ENCODE data around the gene STAU1.
"Not testable (repeated sequence)": the region's sequence is repeated elsewhere in the genome, so short reads cannot be mapped to it uniquely, and the experiment has no call there.

STAU1 gene

GRCh38 chr20:49203011-49203410 is 14.9 kb upstream of the STAU1 start:
- DNase-seq (ENCODE audit: low read depth): no peak

DNA sequence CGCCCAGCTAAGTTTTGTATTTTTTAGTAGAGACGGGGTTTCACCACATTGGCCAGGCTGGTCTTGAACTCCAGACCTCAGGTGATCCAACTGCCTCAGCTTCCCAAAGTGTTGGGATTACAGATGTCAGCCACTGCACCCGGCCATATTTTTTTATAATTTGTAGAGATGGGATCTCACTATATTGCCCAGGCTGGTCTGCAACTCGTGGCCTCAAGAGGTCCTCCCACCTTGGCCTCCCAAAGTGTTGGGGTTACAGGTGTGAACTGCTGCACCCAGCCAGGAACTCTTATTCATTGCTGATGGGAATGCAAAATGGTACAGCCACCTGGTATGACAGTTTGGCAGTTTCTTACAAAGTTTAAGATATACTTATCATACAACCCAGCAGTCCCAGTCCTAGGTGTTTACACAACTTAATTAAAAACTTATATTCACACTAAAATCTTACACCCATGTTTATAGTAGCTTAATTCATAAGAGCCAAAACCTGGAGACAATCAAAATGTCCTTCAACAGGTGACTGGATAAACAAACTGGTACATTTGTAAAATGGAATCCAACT is 11.7 kb upstream of the STAU1 start:
- DNase-seq (ENCODE audit: low read depth): no peak

DNA sequence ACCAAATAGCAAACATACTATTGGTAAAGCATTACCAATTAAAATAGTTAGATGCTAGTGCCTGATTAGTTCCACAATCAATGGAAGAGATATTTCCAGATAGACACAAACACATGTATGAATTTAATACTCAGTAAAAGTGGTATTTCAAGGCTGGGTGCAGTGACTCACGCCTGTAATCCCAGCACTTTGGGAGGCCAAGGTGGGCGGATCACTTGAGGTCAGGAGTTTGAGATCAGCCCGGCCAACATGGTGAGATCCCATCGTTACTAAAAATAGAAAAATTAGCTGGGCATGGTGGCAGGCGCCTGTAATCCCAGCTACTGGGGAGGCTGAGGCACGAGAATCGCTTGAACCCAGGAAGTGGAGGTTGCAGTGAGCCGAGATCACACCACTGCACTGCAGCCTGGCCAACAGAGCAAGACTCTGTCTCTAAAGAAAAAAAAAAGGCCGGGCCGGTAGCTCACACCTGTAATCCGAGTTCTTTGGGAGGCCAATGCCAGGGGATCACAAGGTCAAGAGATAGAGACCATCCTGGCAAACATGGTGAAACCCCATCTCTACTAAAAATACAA is 4.9 kb upstream of the STAU1 start:
- not testable (repeated sequence) for DNase-seq (ENCODE audit: low read depth)

DNA sequence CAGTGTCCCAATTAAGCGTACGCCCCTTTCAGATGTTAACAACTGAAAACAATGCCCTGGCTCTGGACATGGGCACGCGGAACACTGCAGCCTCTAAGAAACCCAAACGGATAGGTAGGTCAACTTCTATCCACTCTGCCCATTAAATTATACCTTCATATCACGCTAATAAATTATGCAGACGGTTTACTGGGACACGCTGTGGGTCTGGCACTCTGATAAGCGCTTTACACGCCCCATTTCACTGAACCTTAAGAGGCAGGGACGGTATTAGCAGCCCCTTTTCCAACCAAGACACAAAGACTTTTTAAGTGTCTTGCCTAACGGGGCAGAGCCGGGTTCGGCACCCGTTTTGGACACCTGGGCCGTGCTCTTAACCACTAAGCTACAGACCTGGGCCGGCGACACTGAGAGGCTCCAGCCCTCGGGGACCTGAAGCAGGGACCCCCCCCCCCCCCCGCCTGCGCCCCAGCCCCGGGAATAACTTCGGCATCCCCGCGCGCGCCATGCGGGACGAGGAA is 744 bp downstream of the STAU1 start:
- no peak for DNase-seq (ENCODE audit: low read depth)

DNA sequence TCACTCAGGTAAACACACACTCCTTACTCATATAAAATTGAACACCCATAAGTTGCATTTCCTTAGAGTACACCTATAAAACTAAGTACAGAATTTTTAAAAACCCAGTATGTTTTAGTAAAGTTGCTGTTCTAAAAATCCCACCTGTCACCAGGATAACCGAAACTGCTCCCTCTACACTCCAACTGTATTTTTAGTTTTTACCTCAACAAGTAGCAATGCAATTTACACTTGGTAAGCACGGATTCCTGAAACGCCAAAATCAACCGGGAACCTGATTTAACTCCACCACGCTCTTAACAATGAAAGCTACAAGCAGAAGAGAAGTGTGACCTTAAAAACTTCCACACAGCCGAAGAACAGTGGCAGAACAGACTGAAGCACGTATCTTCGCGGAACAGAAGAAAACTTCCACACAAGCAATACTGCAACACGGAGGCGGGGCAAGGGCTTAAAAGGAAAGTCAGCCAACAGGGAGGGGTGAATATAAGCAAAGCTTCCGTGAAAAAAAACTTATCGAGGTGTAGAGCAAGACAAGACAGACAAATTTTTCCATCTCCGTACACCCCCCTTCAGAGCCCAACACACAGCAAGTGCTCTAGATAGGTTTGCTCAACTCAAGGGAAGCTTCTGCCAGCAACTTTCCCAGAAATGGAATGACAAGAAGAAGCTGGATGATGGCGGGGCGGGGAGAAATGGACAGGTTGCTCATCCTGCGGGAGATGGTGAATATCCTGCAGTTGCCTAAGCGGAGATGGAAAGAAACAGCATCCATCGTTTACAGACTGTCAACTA is 1.4 kb downstream of the STAU1 start:
- peak; percentile 66 for DNase-seq (ENCODE audit: low read depth)

DNA sequence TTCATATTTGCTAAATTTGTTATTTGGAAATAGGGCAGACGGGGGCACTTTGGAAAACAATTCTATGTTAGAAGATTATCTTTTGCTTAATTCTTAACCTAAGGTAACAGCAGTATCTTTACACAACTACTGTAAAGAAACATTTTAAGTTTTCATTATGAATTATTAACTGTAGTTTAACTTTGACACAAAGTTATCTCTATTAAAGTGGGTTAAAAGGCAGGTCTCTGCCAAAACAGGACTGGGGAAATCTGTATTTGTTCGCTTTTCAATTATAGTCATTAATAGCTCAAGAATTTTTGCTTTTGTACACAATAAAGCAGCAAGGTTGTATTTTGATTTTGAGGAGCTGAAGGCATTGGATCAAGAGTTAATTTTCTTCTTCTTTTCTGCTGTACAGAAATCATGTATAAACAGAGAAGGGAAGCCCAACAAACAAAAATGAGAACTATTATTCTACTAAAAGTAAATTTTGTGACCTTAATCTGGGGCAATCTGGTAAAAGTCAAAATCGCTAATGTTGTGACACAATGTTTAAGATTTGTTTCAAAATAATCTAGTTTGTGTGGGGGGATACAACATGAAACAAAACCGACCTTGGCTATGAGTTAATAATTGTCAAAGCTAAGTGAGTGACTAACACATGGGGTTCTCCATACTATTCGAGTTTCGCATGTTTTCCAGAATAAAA is 2.9 kb downstream of the STAU1 start:
- DNase-seq (ENCODE audit: low read depth): peak; percentile 30

- DNase-seq (ENCODE audit: low read depth): no peak
Observed at GRCh38 chr20:49184691-49185070, 3.5 kb downstream of the STAU1 start.

DNA sequence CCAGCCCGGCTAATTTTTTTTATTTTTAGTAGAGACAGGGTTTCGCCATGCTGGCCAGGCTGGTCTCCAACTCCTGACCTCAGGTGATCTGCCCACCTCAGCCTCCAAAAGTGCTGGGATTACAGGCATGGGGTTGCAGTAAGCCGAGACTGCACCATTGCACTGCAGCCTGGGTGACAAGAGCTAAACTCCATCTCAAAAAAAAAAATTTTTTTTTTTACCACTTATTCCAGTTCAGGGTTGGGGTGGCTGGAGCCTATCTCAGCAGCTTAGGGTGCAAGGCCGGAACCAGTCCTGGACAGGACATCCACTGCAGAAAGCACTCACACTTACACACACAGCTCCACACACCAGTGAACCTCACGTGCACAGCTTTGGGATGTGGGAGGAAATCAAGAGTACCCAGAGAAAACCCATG is 4.0 kb downstream of the STAU1 start:
- DNase-seq (ENCODE audit: low read depth): not testable (repeated sequence)

DNA sequence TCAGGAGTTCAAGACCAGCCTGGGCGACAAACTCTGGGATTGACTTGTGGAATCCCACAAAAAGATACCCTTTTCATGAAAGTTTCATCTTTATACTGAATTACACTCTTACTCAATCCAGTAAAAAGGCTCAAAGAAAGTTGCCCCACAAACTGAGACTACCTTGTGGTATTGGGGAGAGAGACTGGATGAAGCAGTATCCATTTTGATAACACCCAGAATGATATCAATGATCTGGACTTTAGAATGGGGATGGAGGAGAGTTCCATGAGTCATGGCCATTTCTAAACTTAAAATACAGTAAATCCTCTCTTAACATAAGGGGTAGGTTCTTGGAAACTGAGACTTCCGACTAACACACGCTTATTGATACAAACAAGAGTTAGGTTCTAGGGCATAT is 4.7 kb downstream of the STAU1 start:
- DNase-seq (ENCODE audit: low read depth): no peak

- no peak for DNase-seq (ENCODE audit: low read depth)
Observed at GRCh38 chr20:49181265-49181877, 6.8 kb downstream of the STAU1 start.

DNA sequence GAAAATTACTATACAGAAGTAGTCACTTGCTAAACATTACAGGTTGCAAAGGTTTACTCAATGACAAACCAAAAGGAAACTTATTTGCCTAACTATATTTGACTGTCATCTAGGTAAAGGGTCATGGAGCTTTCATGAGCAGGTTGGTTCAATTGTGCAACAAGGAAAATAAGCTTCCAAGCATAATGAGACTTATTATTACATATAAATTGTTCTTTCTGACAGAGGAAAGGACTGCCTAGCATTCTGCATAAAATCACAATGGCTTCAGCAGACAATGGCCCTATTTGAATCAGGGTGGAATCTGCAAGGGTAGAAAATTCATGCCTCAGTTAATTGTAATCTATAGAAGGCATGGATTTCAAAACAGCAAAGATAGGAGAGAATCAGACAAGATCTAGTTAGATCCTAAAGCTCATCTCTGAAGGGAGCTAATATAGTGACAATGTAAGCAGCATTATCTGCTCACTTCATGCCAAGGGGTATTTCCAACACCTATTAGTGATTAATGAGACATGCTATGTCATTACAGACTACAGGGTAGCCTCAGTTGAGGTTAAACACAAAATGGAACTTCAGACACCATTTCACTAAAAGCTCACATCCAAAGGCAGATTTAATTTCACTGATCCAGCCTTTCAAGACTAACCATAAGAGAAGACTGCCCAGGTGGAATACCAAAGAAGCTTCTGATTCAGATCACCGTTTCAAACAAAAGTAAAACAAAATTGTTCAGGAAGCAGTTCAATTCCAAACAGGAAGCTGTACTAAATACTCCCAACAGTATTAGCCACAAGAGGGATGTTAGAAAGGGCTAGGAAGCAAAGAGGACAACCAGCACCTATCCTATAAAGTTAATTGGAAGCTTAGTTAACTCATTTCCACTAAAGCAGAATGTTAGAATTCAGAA is 8.5 kb downstream of the STAU1 start:
- DNase-seq (ENCODE audit: low read depth): no peak

DNA sequence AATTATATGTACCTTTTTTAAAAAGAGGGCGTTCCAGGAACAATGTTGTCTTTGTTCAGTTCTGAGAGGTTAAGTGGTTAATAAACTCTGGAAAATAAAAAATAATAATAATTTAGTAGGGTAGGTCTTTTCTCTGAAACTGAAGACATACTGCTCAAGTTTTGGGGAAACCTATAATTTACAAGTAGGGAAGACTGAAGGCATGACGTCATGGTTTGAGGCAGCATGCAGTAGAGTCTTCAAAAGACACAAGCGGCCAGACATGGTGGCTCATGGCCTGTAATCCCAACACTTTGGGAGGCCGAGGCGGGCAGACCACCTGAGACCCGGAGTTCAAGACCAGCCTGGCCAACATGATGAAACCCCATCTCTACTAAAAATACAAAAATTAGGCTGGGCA is 14.0 kb downstream of the STAU1 start:
- no peak for DNase-seq (ENCODE audit: low read depth)

- DNase-seq (ENCODE audit: low read depth): no peak
Observed at GRCh38 chr20:49172413-49172812, 15.7 kb downstream of the STAU1 start.

DNA sequence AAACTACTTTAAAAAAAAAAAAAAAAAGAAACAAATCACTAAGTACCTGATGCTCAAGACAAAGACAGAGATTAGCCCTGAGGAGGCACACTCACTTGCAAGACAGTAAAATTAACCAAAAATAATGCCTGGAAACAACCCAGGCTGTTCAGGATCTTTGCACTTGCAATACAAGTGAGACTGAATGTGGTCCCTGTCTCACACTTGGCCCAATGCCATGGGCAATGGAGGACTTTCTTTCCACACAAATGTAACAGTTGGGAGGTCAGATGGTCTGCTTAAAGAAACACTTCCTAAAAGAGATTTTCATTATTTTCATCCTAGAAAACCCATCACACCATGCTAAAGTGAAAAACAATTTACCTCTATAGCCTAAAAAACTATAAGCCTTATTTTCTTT is 16.2 kb downstream of the STAU1 start:
- DNase-seq (ENCODE audit: low read depth): no peak

- no peak for DNase-seq (ENCODE audit: low read depth)
Observed at GRCh38 chr20:49170714-49171113, 17.4 kb downstream of the STAU1 start.

- DNase-seq (ENCODE audit: low read depth): no peak
Observed at GRCh38 chr20:49169547-49169946, 18.6 kb downstream of the STAU1 start.

DNA sequence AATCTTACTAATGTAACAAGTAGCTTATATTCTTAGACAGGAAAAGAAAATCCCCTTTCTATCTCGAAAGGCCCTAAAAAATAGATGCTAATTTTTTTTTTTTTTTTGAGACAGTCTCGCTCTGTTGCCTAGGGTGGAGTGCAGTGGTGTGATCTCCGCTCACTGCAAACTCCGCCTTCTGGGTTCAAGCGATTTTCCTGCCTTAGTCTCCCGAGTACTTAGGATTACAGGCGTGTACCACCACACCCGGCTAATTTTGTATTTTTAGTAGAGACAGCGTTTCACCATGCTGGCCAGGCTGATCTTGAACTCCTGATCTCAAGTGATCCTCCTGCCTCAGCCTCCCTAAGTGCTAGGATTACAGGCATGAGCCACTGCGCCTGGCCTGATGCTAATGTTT is 19.3 kb downstream of the STAU1 start:
- not testable (repeated sequence) for DNase-seq (ENCODE audit: low read depth)

GRCh38 chr20:49167811-49168507 is 20.2 kb downstream of the STAU1 start:
- no peak for DNase-seq (ENCODE audit: low read depth)

DNA sequence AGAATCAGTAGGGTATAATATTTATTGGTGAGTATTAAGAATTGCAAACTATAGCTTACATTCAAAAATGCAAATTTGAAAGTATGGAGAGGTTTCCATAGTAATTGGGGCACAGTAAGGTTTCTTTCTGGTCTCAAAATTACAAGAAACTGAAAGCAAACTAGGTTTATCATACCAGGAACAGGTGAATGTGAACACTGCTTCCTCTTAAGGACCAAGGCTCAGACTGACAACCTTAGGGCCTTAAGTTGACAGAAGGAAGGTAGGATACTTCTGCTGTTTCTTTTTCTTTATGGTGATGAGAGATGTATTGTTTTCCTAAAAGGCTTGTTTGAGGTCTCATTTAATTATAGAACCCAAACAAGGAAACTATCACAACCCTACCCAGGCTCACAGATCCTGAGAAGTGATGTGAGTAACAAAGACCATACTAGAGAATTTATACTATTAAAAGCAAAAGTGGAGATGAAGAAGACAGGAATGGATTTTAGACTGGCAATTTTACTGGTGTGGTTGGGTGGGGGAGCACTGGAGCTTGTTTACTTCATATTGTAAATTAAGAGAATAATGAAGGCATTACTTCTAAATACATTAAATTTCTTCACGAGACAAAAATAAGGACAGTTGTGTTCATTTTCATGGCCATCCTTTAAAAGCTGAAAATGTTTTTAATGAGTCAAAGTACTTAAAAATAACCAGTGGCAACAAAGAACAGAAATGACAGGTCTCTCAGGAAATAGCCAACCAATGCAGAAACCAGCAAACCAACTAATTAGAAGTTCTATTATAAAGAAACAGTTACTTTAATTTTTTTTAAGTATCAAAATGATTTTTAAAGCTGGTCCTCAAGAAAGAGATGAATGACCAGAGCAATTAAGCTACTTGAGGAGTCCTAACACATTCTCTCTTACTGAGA is 21.3 kb downstream of the STAU1 start:
- DNase-seq (ENCODE audit: low read depth): no peak

DNA sequence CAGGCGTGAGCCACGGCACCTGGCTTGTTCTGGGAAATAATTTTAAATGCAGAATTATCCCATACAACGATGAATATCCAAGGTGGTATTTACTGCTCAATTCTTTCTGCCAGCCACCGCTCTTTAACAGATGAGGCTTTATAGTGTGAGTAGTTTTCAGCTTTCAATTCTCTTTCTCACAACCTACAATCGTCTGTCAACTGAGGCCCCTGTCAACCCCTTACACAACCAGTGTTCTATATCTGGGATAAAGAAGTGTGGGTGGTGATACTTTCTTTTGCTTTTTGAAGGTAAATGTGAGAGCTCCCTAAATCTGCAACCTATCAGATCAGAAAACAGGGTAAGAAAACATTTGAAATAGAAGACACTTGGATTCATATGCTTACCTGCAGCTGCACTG is 22.5 kb downstream of the STAU1 start:
- DNase-seq (ENCODE audit: low read depth): no peak

Data from amniotic epithelial cell (primary cell).